ENCODE data around the gene ARPP21.

ARPP21 gene

DNA sequence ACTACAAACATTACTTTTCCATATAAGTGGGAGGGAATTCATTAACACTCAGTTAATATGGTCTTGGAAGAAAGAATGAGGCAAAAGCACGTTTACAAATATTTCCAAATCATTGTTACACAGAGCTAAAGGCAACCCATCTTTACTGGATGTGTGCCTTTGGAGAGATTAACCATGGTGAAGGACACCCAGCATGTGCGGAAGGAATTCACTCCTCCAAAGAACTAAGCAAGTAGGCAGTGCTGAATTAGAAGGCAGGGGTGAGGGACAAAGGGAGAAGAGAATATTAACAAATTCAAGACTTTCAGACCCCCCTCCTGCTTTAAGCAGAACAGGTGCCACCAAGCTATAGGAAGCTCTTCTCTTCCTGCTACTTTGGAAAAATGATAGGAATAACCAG lies 10.1 kb downstream of the ARPP21 start:
- no peak overlapping the region for H3K4me3 ChIP-seq (ENCODE audit: low read length)
- TF ChIP-seq CTCF (conservative IDR thresholded peaks at IDR 0.05; ENCODE audit: low read depth, low read length) = no peak
- DNase-seq (ENCODE audit: low read depth) = no peak

DNA sequence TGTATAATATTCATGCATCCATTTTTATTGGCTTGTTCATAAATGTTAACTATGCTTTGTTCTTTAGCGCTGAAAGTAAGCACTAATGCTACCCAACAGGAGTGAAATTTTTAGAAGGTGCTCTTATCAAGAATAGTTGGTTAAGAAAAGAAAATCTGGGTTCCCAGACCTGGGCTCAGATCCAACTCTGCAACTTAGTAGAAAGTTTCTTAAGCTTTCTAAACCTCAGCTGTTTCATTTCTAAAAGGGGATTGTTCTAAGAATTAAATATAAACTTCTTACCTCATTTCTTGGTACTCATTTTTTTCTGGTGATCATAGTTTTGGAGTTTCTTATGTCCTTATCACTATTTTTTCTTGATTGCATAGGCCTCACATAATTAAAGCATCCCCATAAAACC lies 12.1 kb downstream of the ARPP21 start:
- H3K4me3 ChIP-seq (ENCODE audit: low read length) = no peak overlapping the region
- no peak for TF ChIP-seq CTCF (conservative IDR thresholded peaks at IDR 0.05; ENCODE audit: low read depth, low read length)
- DNase-seq (ENCODE audit: low read depth) = peak; percentile 82

DNA sequence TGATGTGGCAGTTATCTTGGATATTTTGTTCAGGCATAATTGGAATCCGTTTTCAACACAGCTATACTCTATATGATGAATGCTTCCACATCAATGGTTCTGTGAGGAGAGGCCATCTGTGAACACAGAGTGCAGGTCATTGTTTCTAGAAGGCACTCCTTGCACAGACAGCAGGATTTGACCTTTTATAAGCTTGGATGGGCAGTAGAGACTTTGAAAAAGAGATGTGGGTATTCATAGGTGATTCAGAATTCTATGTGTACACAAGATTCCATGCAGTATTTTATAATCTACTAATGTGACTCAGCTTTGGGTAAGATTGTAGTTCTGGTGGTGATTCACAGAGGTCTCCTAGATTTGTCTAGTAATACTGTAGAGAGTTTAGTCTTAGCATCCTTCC lies 12.5 kb downstream of the ARPP21 start:
- no peak for DNase-seq (ENCODE audit: low read depth)

GRCh38 chr3:35653347-35653746 lies 14.0 kb downstream of the ARPP21 start:
- DNase-seq (ENCODE audit: low read depth) = no peak
- H3K4me3 ChIP-seq (ENCODE audit: low read length) = no peak overlapping the region
- no peak for TF ChIP-seq CTCF (conservative IDR thresholded peaks at IDR 0.05; ENCODE audit: low read depth, low read length)

More for the DNA sequence above, 12.5 kb downstream of the ARPP21 start:
- H3K4me3 ChIP-seq (ENCODE audit: low read length) = no peak overlapping the region
- TF ChIP-seq CTCF (conservative IDR thresholded peaks at IDR 0.05; ENCODE audit: low read depth, low read length) = no peak

DNA sequence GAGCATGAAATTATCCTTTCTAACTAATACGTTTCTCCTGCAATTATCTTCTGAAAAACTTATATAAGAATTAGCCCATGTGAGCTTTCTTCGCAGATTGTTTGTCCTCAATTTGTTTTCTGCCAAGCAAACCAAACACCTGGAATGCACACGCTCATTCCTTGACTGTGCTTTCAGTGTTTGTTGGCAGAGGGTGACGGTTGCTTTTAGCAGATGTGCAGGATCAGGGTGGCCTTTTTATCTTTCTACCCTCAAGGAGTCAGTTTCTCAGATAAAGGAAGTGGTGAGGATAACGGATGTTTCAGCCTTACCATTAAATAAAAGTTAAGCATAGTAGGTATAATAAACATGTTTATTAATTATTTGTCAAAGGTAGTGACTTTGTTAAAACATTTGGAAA lies 15.2 kb downstream of the ARPP21 start:
- no peak overlapping the region for H3K4me3 ChIP-seq (ENCODE audit: low read length)
- no peak for DNase-seq (ENCODE audit: low read depth)
- TF ChIP-seq CTCF (conservative IDR thresholded peaks at IDR 0.05; ENCODE audit: low read depth, low read length) = no peak

DNA sequence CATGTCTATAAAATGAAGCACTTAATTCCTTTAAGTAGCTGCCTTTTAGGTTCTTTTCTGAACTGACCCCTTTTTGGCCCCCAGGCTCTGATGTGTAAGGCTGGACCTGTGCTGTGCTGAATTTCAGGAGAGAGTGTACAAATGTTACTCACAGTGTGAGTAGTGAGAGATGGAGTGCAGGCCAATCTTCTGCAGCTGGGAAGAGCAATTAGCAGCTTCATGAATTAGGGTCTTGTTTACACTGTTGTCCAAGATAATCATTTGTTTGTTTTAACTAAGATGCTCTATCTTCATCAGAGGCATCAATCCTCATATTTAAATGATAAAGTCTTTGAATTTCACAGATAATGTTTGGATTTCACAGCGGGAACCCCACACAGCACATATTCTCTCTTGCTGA lies 19.4 kb downstream of the ARPP21 start:
- DNase-seq (ENCODE audit: low read depth) = no peak
- no peak overlapping the region for H3K4me3 ChIP-seq (ENCODE audit: low read length)
- no peak for TF ChIP-seq CTCF (conservative IDR thresholded peaks at IDR 0.05; ENCODE audit: low read depth, low read length)

DNA sequence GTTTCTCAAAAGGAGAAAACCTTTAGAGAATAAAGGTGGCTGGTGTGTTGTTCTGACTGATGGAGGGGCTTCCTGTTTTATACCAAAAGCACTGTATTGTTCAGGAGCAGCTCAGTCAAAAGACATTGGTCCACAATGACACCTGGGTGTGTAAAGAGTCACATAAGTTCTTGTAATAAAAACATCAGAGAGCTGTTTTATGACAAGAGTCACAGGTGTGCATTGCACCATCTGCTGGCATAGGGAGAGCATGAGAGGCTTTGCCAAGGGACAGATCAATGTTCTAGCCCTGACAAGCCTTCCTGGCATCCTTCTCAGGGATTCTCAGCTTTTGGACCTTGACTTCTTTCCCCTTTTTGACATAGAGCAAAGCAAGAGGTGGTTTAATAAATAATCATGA lies 20.4 kb downstream of the ARPP21 start:
- H3K4me3 ChIP-seq (ENCODE audit: low read length) = no peak overlapping the region
- peak; percentile 49 for TF ChIP-seq CTCF (conservative IDR thresholded peaks at IDR 0.05; ENCODE audit: low read depth, low read length)
- no peak for DNase-seq (ENCODE audit: low read depth)

Data from retinal pigment epithelial cell (primary cell).